IPS-NIHi7 (cell line): ENCODE measurements around the gene ZMAT5.
A peak's percentile ranks its signal among the peaks of the same experiment; 100 is the strongest.
"Not testable (repeated sequence)": the region's sequence is repeated elsewhere in the genome, so short reads cannot be mapped to it uniquely, and the experiment has no call there.

Experiments
- DNase-seq: peaks from one replicate; pipeline ENCODE4 v3.0.0; 2012; ENCODE audit warnings: mixed read lengths; ENCODE audit errors: extremely low spot score

ZMAT5 gene

GRCh38 chr22:29786031-29786430 lies 19.2 kb upstream of the ZMAT5 start:
- DNase-seq, result no peak

- no peak for DNase-seq
Observed at GRCh38 chr22:29784451-29785361, 17.9 kb upstream of the ZMAT5 start.

- DNase-seq, result no peak
Observed at GRCh38 chr22:29782061-29782845, 15.4 kb upstream of the ZMAT5 start.

- peak; percentile 45 for DNase-seq
Observed at GRCh38 chr22:29780748-29781676, 14.2 kb upstream of the ZMAT5 start.

GRCh38 chr22:29780220-29780619 lies 13.4 kb upstream of the ZMAT5 start:
- DNase-seq, result no peak

- DNase-seq, result peak; percentile 53
Observed at GRCh38 chr22:29773233-29773632, 6.4 kb upstream of the ZMAT5 start.

- peak; percentile 46 for DNase-seq
Observed at GRCh38 chr22:29772170-29772641, 5.4 kb upstream of the ZMAT5 start.

GRCh38 chr22:29769723-29770321 lies 3.0 kb upstream of the ZMAT5 start:
- no peak for DNase-seq

GRCh38 chr22:29768052-29768693 lies 1.4 kb upstream of the ZMAT5 start:
- DNase-seq, result no peak

- peak; percentile 95 for DNase-seq
Observed at GRCh38 chr22:29767171-29768051, 604 bp upstream of the ZMAT5 start, which contains the start of gene UQCR10. TSS of gene UQCR10 (plus strand) at chr22:29767369. CDS start at chr22:29767399, 30 bp downstream.

- no peak for DNase-seq
Observed at GRCh38 chr22:29765905-29766631, 739 bp downstream of the ZMAT5 start.

- DNase-seq, result no peak
Observed at GRCh38 chr22:29762263-29762662, 4.5 kb downstream of the ZMAT5 start.

- no peak for DNase-seq
Observed at GRCh38 chr22:29758959-29759358, 7.8 kb downstream of the ZMAT5 start.

- DNase-seq, result no peak
Observed at GRCh38 chr22:29758068-29758622, 8.7 kb downstream of the ZMAT5 start.

- DNase-seq, result no peak
Observed at GRCh38 chr22:29757096-29757495, 9.7 kb downstream of the ZMAT5 start.

GRCh38 chr22:29756341-29756740 lies 10.5 kb downstream of the ZMAT5 start:
- DNase-seq, result no peak

GRCh38 chr22:29755889-29756288 lies 10.9 kb downstream of the ZMAT5 start:
- DNase-seq, result no peak

GRCh38 chr22:29754658-29755395 lies 12.0 kb downstream of the ZMAT5 start:
- not testable (repeated sequence) for DNase-seq
